GM12874 (cell line): ENCODE results near the gene CFP.

Source experiments
- CTCF ChIP-seq: IDR thresholded peaks from 2 replicates; pipeline ENCODE4 v1.5.1; 2011; ENCODE audit warnings: low read depth, mild to moderate bottlenecking, control low read depth, low read length, moderate library complexity; ENCODE audit not compliant: insufficient read depth

The CFP gene

GRCh38 chrX:47629419-47630200 is at the start of gene CFP:
TSS of gene CFP (minus strand) at chrX:47629930. CDS start at chrX:47629844, 86 bp downstream.
- no peak for TF ChIP-seq CTCF

- TF ChIP-seq CTCF, result no peak
Measured at GRCh38 chrX:47674776-47675175, 45.0 kb upstream of the CFP start.

GRCh38 chrX:47664737-47665136 is 35.0 kb upstream of the CFP start:
- no peak for TF ChIP-seq CTCF

- TF ChIP-seq CTCF, result no peak
Measured at GRCh38 chrX:47662144-47662657, 32.5 kb upstream of the CFP start.

GRCh38 chrX:47661539-47661938 is 31.8 kb upstream of the CFP start:
- TF ChIP-seq CTCF, result no peak

- no peak for TF ChIP-seq CTCF
Measured at GRCh38 chrX:47659421-47659726, 29.6 kb upstream of the CFP start.

- TF ChIP-seq CTCF, result no peak
Measured at GRCh38 chrX:47658684-47659420, 29.1 kb upstream of the CFP start, which contains the start of gene UXT. TSS of gene UXT (minus strand) at chrX:47659180. CDS start at chrX:47658927, 253 bp downstream.
